ENCODE data around the gene DOCK6. TPM values are rescaled to one million over a fixed set of nuclear protein-coding genes. Genes with fewer than 3 reads are reported as not detected.

Gene DOCK6
- total and polyA plus RNA-seq, 2 of the 13 experiments (the other 11 are each of a cell fraction or from before 2014, with no cell fraction given), result 5.4 to 38.1 TPM

- peak; percentile 75; the same call in 1 of the 2 replicates for TF ChIP-seq IRX3 (CRISPR knock-in tag; IDR thresholded peaks at IDR 0.05; ENCODE audit: borderline replicate concordance, low read depth)
- TF ChIP-seq MED13 (CRISPR knock-in tag; IDR thresholded peaks at IDR 0.05), result no peak
- TF ChIP-seq ZNF558 (CRISPR knock-in tag; IDR thresholded peaks at IDR 0.05; ENCODE audit: borderline replicate concordance), result no peak
- no peak for TF ChIP-seq HINFP (CRISPR knock-in tag; IDR thresholded peaks at IDR 0.05; ENCODE audit: low read depth)
- TF ChIP-seq ZBTB38 (CRISPR knock-in tag; IDR thresholded peaks at IDR 0.05), result no peak
- no peak for TF ChIP-seq KLF13 (CRISPR knock-in tag; IDR thresholded peaks at IDR 0.05)
- no peak for TF ChIP-seq ZNF318 (CRISPR knock-in tag; IDR thresholded peaks at IDR 0.05)
- no peak for TF ChIP-seq MYNN (CRISPR knock-in tag; IDR thresholded peaks at IDR 0.05; ENCODE audit: low read depth)
- no peak for TF ChIP-seq SNAPC2 (CRISPR knock-in tag; IDR thresholded peaks at IDR 0.05)
- TF ChIP-seq STAT6 (CRISPR knock-in tag; IDR thresholded peaks at IDR 0.05; ENCODE audit: borderline replicate concordance), result no peak
- no peak for TF ChIP-seq NAIF1 (CRISPR knock-in tag; IDR thresholded peaks at IDR 0.05; ENCODE audit: borderline replicate concordance)
- no peak for TF ChIP-seq ZNF576 (CRISPR knock-in tag; IDR thresholded peaks at IDR 0.05)
- TF ChIP-seq, protein P1, sequence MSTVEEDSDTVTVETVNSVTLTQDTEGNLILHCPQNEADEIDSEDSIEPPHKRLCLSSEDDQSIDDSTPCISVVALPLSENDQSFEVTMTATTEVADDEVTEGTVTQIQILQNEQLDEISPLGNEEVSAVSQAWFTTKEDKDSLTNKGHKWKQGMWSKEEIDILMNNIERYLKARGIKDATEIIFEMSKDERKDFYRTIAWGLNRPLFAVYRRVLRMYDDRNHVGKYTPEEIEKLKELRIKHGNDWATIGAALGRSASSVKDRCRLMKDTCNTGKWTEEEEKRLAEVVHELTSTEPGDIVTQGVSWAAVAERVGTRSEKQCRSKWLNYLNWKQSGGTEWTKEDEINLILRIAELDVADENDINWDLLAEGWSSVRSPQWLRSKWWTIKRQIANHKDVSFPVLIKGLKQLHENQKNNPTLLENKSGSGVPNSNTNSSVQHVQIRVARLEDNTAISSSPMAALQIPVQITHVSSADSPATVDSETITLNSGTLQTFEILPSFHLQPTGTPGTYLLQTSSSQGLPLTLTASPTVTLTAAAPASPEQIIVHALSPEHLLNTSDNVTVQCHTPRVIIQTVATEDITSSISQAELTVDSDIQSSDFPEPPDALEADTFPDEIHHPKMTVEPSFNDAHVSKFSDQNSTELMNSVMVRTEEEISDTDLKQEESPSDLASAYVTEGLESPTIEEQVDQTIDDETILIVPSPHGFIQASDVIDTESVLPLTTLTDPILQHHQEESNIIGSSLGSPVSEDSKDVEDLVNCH (CRISPR knock-in tag; IDR thresholded peaks at IDR 0.05), result 0 out of 2 replicates have a peak, but pooled peaks have one; percentile 41
Observed at GRCh38 chr19:11240008-11240444, 22.3 kb downstream of the DOCK6 start (continued).

Data from HepG2 (cell line).